Activated CD4-positive, alpha-beta T cell treated with anti-CD3 and anti-CD28 coated beads, Interleukin-2, amount 10 ng/mL, durations not matched to agents 24 days and 14 days (primary cell): ENCODE measurements around the gene S100A10. TPM values are rescaled to one million over a fixed set of nuclear protein-coding genes. Genes with fewer than 3 reads are reported as not detected.
A peak's percentile ranks its signal among the peaks of the same experiment; 100 is the strongest.

Experiments used
- DNase-seq: peaks from one replicate; pipeline ENCODE4 v3.0.0; 2022
- H3K27ac Mint-ChIP-seq: one replicate; pipeline ENCODE4 v1.8.0; 2022; ENCODE audit warnings: mild to moderate bottlenecking, mixed read lengths
- H3K27me3 Mint-ChIP-seq: one replicate; pipeline ENCODE4 v1.8.0; 2022; ENCODE audit warnings: mixed read lengths
- H3K36me3 Mint-ChIP-seq: one replicate; pipeline ENCODE4 v1.8.0; 2022; ENCODE audit warnings: low read depth, mild to moderate bottlenecking, mixed read lengths
- H3K4me1 Mint-ChIP-seq: one replicate; pipeline ENCODE4 v1.8.0; 2021; ENCODE audit warnings: mixed read lengths
- H3K4me3 Mint-ChIP-seq: one replicate; pipeline ENCODE4 v1.8.0; 2022; ENCODE audit warnings: mild to moderate bottlenecking, moderate library complexity, mixed read lengths
- H3K9me3 Mint-ChIP-seq: one replicate; pipeline ENCODE4 v1.8.0; 2021; ENCODE audit warnings: mixed read lengths
- intact Hi-C: fragments of 100-400 bp; cut with micrococcal nuclease; formaldehyde crosslinking; loops from one replicate; pipeline ENCODE4 v1.15.1; 2023
- total RNA-seq: library from RNA; stranded (reverse); gene quantifications from 2 replicates; pipeline ENCODE4 v1.2.3, GENCODE V29; 2022

Gene S100A10
- total RNA-seq, 1 donor from 2014 or later: 103 TPM

DNA sequence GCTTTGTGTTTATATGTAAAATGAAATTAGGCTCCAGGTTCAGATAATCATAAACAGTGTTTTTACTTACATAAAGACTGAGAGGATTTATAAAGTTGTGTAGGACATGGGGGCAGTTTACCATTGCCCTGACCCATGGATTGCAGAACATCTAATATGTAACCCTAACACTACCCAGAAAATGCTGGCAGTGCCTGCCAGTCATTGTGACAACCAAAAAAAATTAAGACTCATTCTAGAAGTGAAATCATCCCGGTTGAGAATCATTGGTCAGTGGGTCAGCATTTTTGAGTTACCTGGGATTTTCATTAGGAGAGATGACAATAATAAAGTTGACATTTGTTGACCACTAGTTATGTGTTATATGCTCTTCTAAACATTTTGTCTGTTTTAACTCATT lies 53.1 kb downstream of the S100A10 start:
- Mint-ChIP-seq H3K27ac (peak overlapping the region; percentile 92), H3K36me3 (no peaks in the 10 kb centered on the region)

GRCh38 chr1:151939779-151940178 lies 53.9 kb downstream of the S100A10 start:
- Mint-ChIP-seq H3K27ac (no peak overlapping the region), H3K4me1 (peaks cover 10% of the 10 kb centered on the region), H3K27me3 (peaks cover 10% of the 10 kb centered on the region), H3K9me3 (no peaks in the 10 kb centered on the region), H3K4me3 (no peak overlapping the region), H3K36me3 (no peaks in the 10 kb centered on the region)
- DNase-seq: no peak
- intact Hi-C loops: loop anchor here (2.0 kb wide), 2 partner anchors 31 to 33 kb away; partner anchors contain the start of gene THEM4

More for the DNA sequence above, 53.1 kb downstream of the S100A10 start:
- no peaks in the 10 kb centered on the region for H3K9me3 Mint-ChIP-seq
- H3K27me3 Mint-ChIP-seq: peaks cover 5% of the 10 kb centered on the region
- DNase-seq: no peak
- intact Hi-C loops: loop anchor here (2.0 kb wide), 2 partner anchors 32 kb away; partner anchors contain the start of gene THEM4
- no peak overlapping the region for H3K4me3 Mint-ChIP-seq
- H3K4me1 Mint-ChIP-seq: peaks cover 15% of the 10 kb centered on the region

DNA sequence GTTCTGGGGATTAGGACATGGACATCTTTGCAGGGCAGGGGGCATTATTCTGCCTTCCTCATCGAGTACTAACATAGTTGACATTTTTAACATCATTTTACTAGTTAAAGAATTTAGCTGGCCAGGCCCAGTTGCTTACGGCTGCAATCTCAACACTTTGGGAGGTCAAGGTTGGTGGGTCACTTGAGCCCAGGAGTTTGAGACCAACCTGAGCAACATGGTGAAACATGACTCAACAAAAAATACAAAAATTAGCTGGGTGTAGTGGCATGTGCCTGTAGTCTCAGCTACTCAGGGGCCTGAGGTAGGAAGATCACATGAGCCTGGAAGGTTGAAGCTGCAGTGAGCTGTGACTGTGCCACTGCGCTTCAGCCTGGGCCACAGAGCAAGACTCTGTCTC lies 54.5 kb downstream of the S100A10 start:
- H3K4me3 Mint-ChIP-seq: no peak overlapping the region
- H3K27me3 Mint-ChIP-seq: peaks cover 11% of the 10 kb centered on the region
- peaks cover 10% of the 10 kb centered on the region for H3K4me1 Mint-ChIP-seq
- H3K27ac Mint-ChIP-seq: no peak overlapping the region
- DNase-seq: no peak
- intact Hi-C loops: no loop called here
- H3K9me3 Mint-ChIP-seq: no peaks in the 10 kb centered on the region
- no peaks in the 10 kb centered on the region for H3K36me3 Mint-ChIP-seq

- peaks cover 15% of the 10 kb centered on the region for H3K27me3 Mint-ChIP-seq
- H3K4me3 Mint-ChIP-seq: no peak overlapping the region
- intact Hi-C loops: no loop called here
- H3K27ac Mint-ChIP-seq: no peak overlapping the region
- peaks cover 8% of the 10 kb centered on the region for H3K4me1 Mint-ChIP-seq
- no peaks in the 10 kb centered on the region for H3K9me3 Mint-ChIP-seq
- DNase-seq: no peak
- no peaks in the 10 kb centered on the region for H3K36me3 Mint-ChIP-seq
Measured at GRCh38 chr1:151936653-151937052, 57.0 kb downstream of the S100A10 start.

GRCh38 chr1:151935894-151936602 lies 57.6 kb downstream of the S100A10 start:
- H3K9me3 Mint-ChIP-seq: no peaks in the 10 kb centered on the region
- H3K36me3 Mint-ChIP-seq: no peaks in the 10 kb centered on the region

GRCh38 chr1:151935154-151935553 lies 58.5 kb downstream of the S100A10 start:
- H3K4me3 Mint-ChIP-seq: no peak overlapping the region
- H3K36me3 Mint-ChIP-seq: no peaks in the 10 kb centered on the region
- peaks cover 15% of the 10 kb centered on the region for H3K27me3 Mint-ChIP-seq
- DNase-seq: peak; percentile 50
- H3K9me3 Mint-ChIP-seq: no peaks in the 10 kb centered on the region
- H3K4me1 Mint-ChIP-seq: peaks cover 5% of the 10 kb centered on the region
- intact Hi-C loops: no loop called here
- no peak overlapping the region for H3K27ac Mint-ChIP-seq

More at GRCh38 chr1:151935894-151936602, 57.6 kb downstream of the S100A10 start:
- Mint-ChIP-seq H3K4me3 (no peak overlapping the region), H3K27ac (no peak overlapping the region), H3K27me3 (peaks cover 15% of the 10 kb centered on the region), H3K4me1 (peaks cover 5% of the 10 kb centered on the region)
- intact Hi-C loops: no loop called here
- no peak for DNase-seq

DNA sequence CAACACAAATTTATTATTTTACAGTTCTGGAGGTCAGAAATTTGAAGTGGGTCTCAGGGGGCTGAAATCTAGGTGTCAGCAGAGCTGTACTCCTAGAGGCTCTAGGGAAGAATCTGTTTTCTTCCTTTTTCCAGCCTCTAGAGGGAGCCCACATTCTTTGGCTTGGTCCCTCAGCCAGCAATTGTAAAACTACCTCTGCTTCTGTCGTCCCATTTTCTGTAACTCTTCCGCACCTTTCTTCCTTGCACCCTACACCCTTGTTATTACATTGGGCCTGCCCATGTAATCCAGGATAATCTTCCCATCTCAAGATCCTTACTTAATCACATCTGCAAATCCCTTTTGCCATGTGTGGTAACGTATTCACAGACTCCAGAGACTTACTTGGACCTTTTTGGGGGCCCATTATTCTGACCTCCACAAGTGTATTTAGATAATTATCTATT lies 59.6 kb downstream of the S100A10 start:
- Mint-ChIP-seq H3K27ac (no peak overlapping the region), H3K4me3 (no peak overlapping the region), H3K9me3 (no peaks in the 10 kb centered on the region), H3K4me1 (peaks cover 5% of the 10 kb centered on the region), H3K36me3 (no peaks in the 10 kb centered on the region), H3K27me3 (peaks cover 17% of the 10 kb centered on the region)
- intact Hi-C loops: loop anchor here (1.0 to 5.0 kb wide), 3 partner anchors 33 to 67 kb away; no protein-coding TSS in a partner anchor
- peak; percentile 87 for DNase-seq

Other genes starting within 250 kb of the S100A10 start
- gene MRPL9, start 230.4 kb downstream of the S100A10 start, total RNA-seq: 136 TPM in 2 replicates
- 12.7 and 13.3 TPM in 2 replicates for gene TDRKH, start 203.4 kb downstream of the S100A10 start, total RNA-seq
- gene LINGO4, start 188.4 kb downstream of the S100A10 start, total RNA-seq: not detected in 2 replicates
- 1.0 and 1.3 TPM in 2 replicates for gene RORC, start 162.1 kb downstream of the S100A10 start, total RNA-seq
- 0.86 and 1.5 TPM in 2 replicates for gene C2CD4D, start 154.0 kb downstream of the S100A10 start, total RNA-seq
- not detected in 2 replicates for gene THEM5, start 140.1 kb downstream of the S100A10 start, total RNA-seq
- 26.9 and 30.6 TPM in 2 replicates for gene THEM4, start 84.3 kb downstream of the S100A10 start, total RNA-seq
- 218 TPM in 2 replicates for gene S100A11, start 43.1 kb upstream of the S100A10 start, total RNA-seq
- not detected in 2 replicates for gene TCHHL1, start 95.2 kb upstream of the S100A10 start, total RNA-seq
- not detected in 2 replicates for gene TCHH, start 121.6 kb upstream of the S100A10 start, total RNA-seq
- gene RPTN, start 165.4 kb upstream of the S100A10 start, total RNA-seq: not detected in 2 replicates
- not detected in 2 replicates for gene HRNR, start 230.3 kb upstream of the S100A10 start, total RNA-seq